ENCODE data around the gene NOX3.

The NOX3 gene

GRCh38 chr6:155354167-155354566 is 101.5 kb downstream of the NOX3 start:
- H3K4me3 ChIP-seq (ENCODE audit: control insufficient read depth, low read depth, low read length) = no peak overlapping the region
- TF ChIP-seq CTCF (conservative IDR thresholded peaks at IDR 0.05; ENCODE audit: control insufficient read depth, insufficient read depth, low read depth, low read length) = no peak
- DNase-seq (ENCODE audit: low read depth) = no peak

GRCh38 chr6:155352811-155353210 is 102.8 kb downstream of the NOX3 start:
- H3K4me3 ChIP-seq (ENCODE audit: control insufficient read depth, low read depth, low read length) = no peak overlapping the region
- TF ChIP-seq CTCF (conservative IDR thresholded peaks at IDR 0.05; ENCODE audit: control insufficient read depth, insufficient read depth, low read depth, low read length) = no peak
- peak; percentile 97 for DNase-seq (ENCODE audit: low read depth)

- DNase-seq (ENCODE audit: low read depth) = no peak
- no peak overlapping the region for H3K4me3 ChIP-seq (ENCODE audit: control insufficient read depth, low read depth, low read length)
- no peak for TF ChIP-seq CTCF (conservative IDR thresholded peaks at IDR 0.05; ENCODE audit: control insufficient read depth, insufficient read depth, low read depth, low read length)
These were observed 103.6 kb downstream of the NOX3 start for GRCh38 chr6:155352130-155352420.

GRCh38 chr6:155351273-155352129 is 104.1 kb downstream of the NOX3 start:
- no peak for TF ChIP-seq CTCF (conservative IDR thresholded peaks at IDR 0.05; ENCODE audit: control insufficient read depth, insufficient read depth, low read depth, low read length)
- H3K4me3 ChIP-seq (ENCODE audit: control insufficient read depth, low read depth, low read length) = no peak overlapping the region
- no peak for DNase-seq (ENCODE audit: low read depth)

- no peak overlapping the region for H3K4me3 ChIP-seq (ENCODE audit: control insufficient read depth, low read depth, low read length)
- TF ChIP-seq CTCF (conservative IDR thresholded peaks at IDR 0.05; ENCODE audit: control insufficient read depth, insufficient read depth, low read depth, low read length) = no peak
- no peak for DNase-seq (ENCODE audit: low read depth)
These were observed 105.7 kb downstream of the NOX3 start for GRCh38 chr6:155349956-155350355.

GRCh38 chr6:155349129-155349528 is 106.5 kb downstream of the NOX3 start:
- no peak overlapping the region for H3K4me3 ChIP-seq (ENCODE audit: control insufficient read depth, low read depth, low read length)
- TF ChIP-seq CTCF (conservative IDR thresholded peaks at IDR 0.05; ENCODE audit: control insufficient read depth, insufficient read depth, low read depth, low read length) = no peak
- peak; percentile 51 for DNase-seq (ENCODE audit: low read depth)

Measured in fibroblast of mammary gland (primary cell).